GM23338 (cell line): ENCODE data around the gene TESMIN. TPM values are rescaled to one million over a fixed set of nuclear protein-coding genes. Genes with fewer than 3 reads are reported as not detected.

ENCODE experiments used
- ATAC-seq: fragments of 200-7000 bp; cut with Tn5 transposase; 3 replicates; pipeline ENCODE4 v1.9.1; 2020
- DNase-seq: peaks from one replicate; pipeline ENCODE4 v3.0.0-alpha.2; 2015; ENCODE audit warnings: low spot score
- H2AFZ ChIP-seq: fragments of 200-600 bp; sonication (generic); 2 replicates; pipeline ENCODE4 v1.8.0; 2016; ENCODE audit warnings: antibody characterized with exemption, mild to moderate bottlenecking, moderate library complexity
- H3F3A ChIP-seq: fragments of 200-600 bp; sonication (generic); replicated peaks from 2 replicates; pipeline ENCODE4 v1.8.0; 2017; ENCODE audit warnings: antibody characterized with exemption, mixed run types, low read depth
- H3K27ac ChIP-seq: fragments of 200-600 bp; sonication (generic); 2 replicates; pipeline ENCODE4 v1.6.1; 2016; ENCODE audit warnings: low read depth
- H3K27me3 ChIP-seq: fragments of 200-600 bp; sonication (generic); 2 replicates; pipeline ENCODE4 v1.8.0; 2016; ENCODE audit warnings: mild to moderate bottlenecking, mixed run types, moderate library complexity; ENCODE audit not compliant: insufficient read depth
- H3K36me3 ChIP-seq: fragments of 200-600 bp; sonication (generic); 2 replicates; pipeline ENCODE4 v1.8.0; 2016; ENCODE audit warnings: mild to moderate bottlenecking; ENCODE audit not compliant: insufficient read depth
- H3K4me1 ChIP-seq: fragments of 200-600 bp; sonication (generic); 2 replicates; pipeline ENCODE4 v1.8.0; 2016; ENCODE audit warnings: mild to moderate bottlenecking, moderate library complexity; ENCODE audit not compliant: insufficient read depth
- H3K4me2 ChIP-seq: fragments of 200-600 bp; sonication (generic); 2 replicates; pipeline ENCODE4 v1.7.1; 2017; ENCODE audit warnings: mixed run types
- H3K4me3 ChIP-seq: fragments of 200-600 bp; sonication (generic); 2 replicates; pipeline ENCODE4 v1.6.1; 2016; ENCODE audit warnings: mixed run types
- H3K79me2 ChIP-seq: fragments of 200-600 bp; sonication (generic); replicated peaks from 2 replicates; pipeline ENCODE4 v1.8.0; 2017; ENCODE audit warnings: mild to moderate bottlenecking; ENCODE audit not compliant: insufficient read depth
- H3K9me2 ChIP-seq: fragments of 200-600 bp; sonication (generic); 2 replicates; pipeline ENCODE4 v1.8.0; 2017; ENCODE audit not compliant: insufficient read depth
- H4K20me1 ChIP-seq: fragments of 200-600 bp; sonication (generic); replicated peaks from 2 replicates; pipeline ENCODE4 v1.8.0; 2017; ENCODE audit warnings: mild to moderate bottlenecking; ENCODE audit not compliant: insufficient read depth
- H3K27ac Mint-ChIP-seq: 2 replicates; pipeline ENCODE4 v1.8.0; 2020; ENCODE audit warnings: inconsistent platforms, mild to moderate bottlenecking, moderate library complexity, mixed read lengths
- H3K27me3 Mint-ChIP-seq: 3 replicates; pipeline ENCODE4 v1.8.0; 2022; ENCODE audit warnings: low read depth, mild to moderate bottlenecking, moderate library complexity, mixed read lengths, inconsistent platforms; ENCODE audit not compliant: insufficient read depth, poor library complexity
- H3K36me3 Mint-ChIP-seq: 3 replicates; pipeline ENCODE4 v1.8.0; 2021; ENCODE audit warnings: low read depth, mild to moderate bottlenecking, inconsistent platforms, moderate library complexity, mixed read lengths
- H3K4me1 Mint-ChIP-seq: 3 replicates; pipeline ENCODE4 v1.8.0; 2020; ENCODE audit warnings: mild to moderate bottlenecking, inconsistent platforms, mixed read lengths
- H3K4me3 Mint-ChIP-seq: 3 replicates; pipeline ENCODE4 v1.8.0; 2021; ENCODE audit warnings: moderate library complexity, mild to moderate bottlenecking, inconsistent platforms, mixed read lengths
- H3K9me3 Mint-ChIP-seq: 3 replicates; pipeline ENCODE4 v1.8.0; 2020; ENCODE audit warnings: moderate library complexity, mild to moderate bottlenecking, inconsistent platforms, mixed read lengths
- CREB1 ChIP-seq: fragments of 250-450 bp; sonication (Bioruptor Pico); IDR thresholded peaks from 2 replicates; pipeline ENCODE4 v1.5.0; 2020; ENCODE audit warnings: low read depth, mild to moderate bottlenecking, moderate library complexity
- EZH2 ChIP-seq: fragments of 200-600 bp; sonication (generic); IDR thresholded peaks from one replicate; pipeline ENCODE4 v1.8.0; 2017; ENCODE audit warnings: antibody characterized with exemption, mild to moderate bottlenecking, low read depth; ENCODE audit not compliant: unreplicated experiment
- EZH2phosphoT487 ChIP-seq: fragments of 200-600 bp; sonication (generic); IDR thresholded peaks from one replicate; pipeline ENCODE4 v1.8.1; 2018; ENCODE audit warnings: antibody characterized with exemption; ENCODE audit not compliant: unreplicated experiment
- JUNB ChIP-seq: IDR thresholded peaks from one replicate; pipeline ENCODE4 v1.6.1; 2016; ENCODE audit warnings: antibody characterized with exemption; ENCODE audit not compliant: unreplicated experiment
- NANOG ChIP-seq: IDR thresholded peaks from 2 replicates; pipeline ENCODE4 v1.6.1; 2016; ENCODE audit warnings: antibody characterized with exemption, borderline replicate concordance
- POLR2AphosphoS5 ChIP-seq: IDR thresholded peaks from 2 replicates; pipeline ENCODE4 v1.6.1; 2016; ENCODE audit warnings: antibody characterized with exemption, low read depth
- REST ChIP-seq: IDR thresholded peaks from one replicate; pipeline ENCODE4 v1.6.1; 2018; ENCODE audit warnings: antibody characterized with exemption; ENCODE audit not compliant: unreplicated experiment
- STAT1 ChIP-seq: IDR thresholded peaks from one replicate; pipeline ENCODE4 v1.6.1; 2016; ENCODE audit warnings: antibody characterized with exemption; ENCODE audit not compliant: unreplicated experiment
- ZNF114 ChIP-seq: fragments of 250-450 bp; sonication (Bioruptor Pico); IDR thresholded peaks from 2 replicates; pipeline ENCODE4 v1.5.0; 2020; ENCODE audit warnings: mild to moderate bottlenecking, moderate library complexity
- ZNF331 ChIP-seq: fragments of 250-450 bp; sonication (Bioruptor Pico); IDR thresholded peaks from 2 replicates; pipeline ENCODE4 v1.5.0; 2020; ENCODE audit warnings: low read depth, mild to moderate bottlenecking, moderate library complexity
- ZNF462 ChIP-seq: fragments of 250-450 bp; sonication (Bioruptor Pico); IDR thresholded peaks from 2 replicates; pipeline ENCODE4 v1.5.0; 2020; ENCODE audit warnings: mild to moderate bottlenecking, moderate library complexity
- polyA plus RNA-seq: library from polyadenylated mRNA; unstranded; fragments of >200 nt; fragmentation: Nextera tagmentation; extraction: Ambion mirVana; gene quantifications from 2 replicates; pipeline ENCODE4 v1.2.1, GENCODE V29; 2016
- total RNA-seq: library from RNA; depleted of rRNA; stranded (reverse); fragments of >200 nt; shearing (Covaris generic); gene quantifications from 2 replicates; pipeline ENCODE4 v1.2.3, GENCODE V29; 2014
- TF ChIP-seq, protein P1 (sequence below), 2 experiments: fragments of 200-600 bp in 1 of 2; sonication (generic) in 1 of 2; conservative IDR thresholded peaks; 2 replicates each; pipeline versions ENCODE4 v1.5.1 to v1.6.1; 2016 to 2017; ENCODE audit warnings: antibody characterized with exemption in 2 of 2, low read depth in 2 of 2, mild to moderate bottlenecking in 2 of 2, moderate library complexity in 1 of 2
- TF ChIP-seq, protein P2 (sequence below): IDR thresholded peaks from 2 replicates; pipeline ENCODE4 v1.6.1; 2016; ENCODE audit warnings: antibody characterized with exemption

The TESMIN gene
- total and polyA plus RNA-seq, 2 experiments from 2014 or later: 54.5 to 64.6 TPM

DNA sequence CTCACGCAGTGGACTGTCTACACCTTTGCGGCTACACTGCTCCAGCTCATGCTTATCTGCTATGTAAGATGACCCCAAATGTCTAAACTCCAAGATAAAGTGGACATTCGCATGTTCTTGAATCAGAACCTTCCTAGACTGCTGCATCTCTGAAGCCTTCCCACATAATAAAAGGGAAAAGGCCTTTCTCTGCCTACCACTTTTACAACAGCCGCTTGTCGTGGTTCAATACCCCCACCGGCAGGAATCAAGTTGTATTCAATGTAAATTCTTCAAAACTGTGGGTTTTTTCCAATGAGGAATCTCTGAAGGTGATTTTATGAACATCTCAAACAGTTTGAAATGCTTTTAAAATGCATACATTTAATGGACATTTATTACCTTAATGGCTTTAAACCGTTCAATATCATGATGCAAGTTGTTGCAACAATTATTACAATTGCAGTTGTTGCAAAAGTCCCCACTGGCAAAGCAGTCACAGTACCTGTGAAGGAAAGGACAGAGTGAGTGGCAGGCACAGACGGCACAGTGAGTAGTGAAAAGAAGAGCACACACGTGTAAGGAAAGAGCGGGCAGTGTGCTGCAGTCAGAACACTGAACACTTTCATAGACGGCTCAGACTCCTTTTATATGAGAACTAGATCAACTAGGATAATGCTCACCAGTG is 35.7 kb downstream of the TESMIN start:
- Histone ChIP-seq H3K79me2 (no peaks in the 10 kb centered on the region), H3K9me2 (no peaks in the 10 kb centered on the region), H3K4me2 (no peak overlapping the region), H4K20me1 (no peaks in the 10 kb centered on the region), H3F3A (0 out of 2 replicates have a peak, but pooled peaks cover 4% of the 10 kb centered on the region), H3K36me3 (no peaks in the 10 kb centered on the region; the same call in 1 of the 2 replicates), H3K27me3 (no peaks in the 10 kb centered on the region), H3K4me3 (no peak overlapping the region), H3K4me1 (peaks cover 5% of the 10 kb centered on the region), H2AFZ (no peak overlapping the region), H3K27ac (no peak overlapping the region)
- peaks cover 3% of the 10 kb centered on the region for H3K27me3 Mint-ChIP-seq
- peaks cover 17% of the 10 kb centered on the region for H3K4me1 Mint-ChIP-seq
- no peak overlapping the region for H3K27ac Mint-ChIP-seq
- no peak overlapping the region for H3K4me3 Mint-ChIP-seq
- TF ChIP-seq JUNB (no peak), ZNF462 (CRISPR knock-in tag) (no peak), CREB1 (CRISPR knock-in tag) (no peak), STAT1 (no peak), ZNF114 (no peak), EZH2 (no peak), REST (no peak), ZNF331 (CRISPR knock-in tag) (no peak), NANOG (no peak), EZH2phosphoT487 (no peak), POLR2AphosphoS5 (no peak)
- TF ChIP-seq, protein P1, sequence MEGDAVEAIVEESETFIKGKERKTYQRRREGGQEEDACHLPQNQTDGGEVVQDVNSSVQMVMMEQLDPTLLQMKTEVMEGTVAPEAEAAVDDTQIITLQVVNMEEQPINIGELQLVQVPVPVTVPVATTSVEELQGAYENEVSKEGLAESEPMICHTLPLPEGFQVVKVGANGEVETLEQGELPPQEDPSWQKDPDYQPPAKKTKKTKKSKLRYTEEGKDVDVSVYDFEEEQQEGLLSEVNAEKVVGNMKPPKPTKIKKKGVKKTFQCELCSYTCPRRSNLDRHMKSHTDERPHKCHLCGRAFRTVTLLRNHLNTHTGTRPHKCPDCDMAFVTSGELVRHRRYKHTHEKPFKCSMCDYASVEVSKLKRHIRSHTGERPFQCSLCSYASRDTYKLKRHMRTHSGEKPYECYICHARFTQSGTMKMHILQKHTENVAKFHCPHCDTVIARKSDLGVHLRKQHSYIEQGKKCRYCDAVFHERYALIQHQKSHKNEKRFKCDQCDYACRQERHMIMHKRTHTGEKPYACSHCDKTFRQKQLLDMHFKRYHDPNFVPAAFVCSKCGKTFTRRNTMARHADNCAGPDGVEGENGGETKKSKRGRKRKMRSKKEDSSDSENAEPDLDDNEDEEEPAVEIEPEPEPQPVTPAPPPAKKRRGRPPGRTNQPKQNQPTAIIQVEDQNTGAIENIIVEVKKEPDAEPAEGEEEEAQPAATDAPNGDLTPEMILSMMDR (conservative IDR thresholded peaks at IDR 0.05; ENCODE audit: low read depth in 2 of 2): no peak
- TF ChIP-seq, protein P2, sequence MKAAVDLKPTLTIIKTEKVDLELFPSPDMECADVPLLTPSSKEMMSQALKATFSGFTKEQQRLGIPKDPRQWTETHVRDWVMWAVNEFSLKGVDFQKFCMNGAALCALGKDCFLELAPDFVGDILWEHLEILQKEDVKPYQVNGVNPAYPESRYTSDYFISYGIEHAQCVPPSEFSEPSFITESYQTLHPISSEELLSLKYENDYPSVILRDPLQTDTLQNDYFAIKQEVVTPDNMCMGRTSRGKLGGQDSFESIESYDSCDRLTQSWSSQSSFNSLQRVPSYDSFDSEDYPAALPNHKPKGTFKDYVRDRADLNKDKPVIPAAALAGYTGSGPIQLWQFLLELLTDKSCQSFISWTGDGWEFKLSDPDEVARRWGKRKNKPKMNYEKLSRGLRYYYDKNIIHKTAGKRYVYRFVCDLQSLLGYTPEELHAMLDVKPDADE: no peak
- DNase-seq (no peak), ATAC-seq (no peak)
- peaks cover 10% of the 10 kb centered on the region; the same call in 1 of the 3 replicates for H3K9me3 Mint-ChIP-seq
- peaks cover 14% of the 10 kb centered on the region for H3K36me3 Mint-ChIP-seq
